ENCODE results near the gene REV1. TPM values are rescaled to one million over a fixed set of nuclear protein-coding genes. Genes with fewer than 3 reads are reported as not detected.
A peak's percentile ranks its signal among the peaks of the same experiment; 100 is the strongest.

Gene REV1
- total and polyA plus RNA-seq, 2 of the 4 experiments (the other 2 are of a cell fraction): 13.4 to 30.1 TPM

- H4K8ac ChIP-seq (ENCODE audit: low read depth in 2 of 2, low read length in 2 of 2): peak overlapping the region in 1 of 2 experiments; percentile 49; a peak in 1 of 4 replicates
- H3K23ac ChIP-seq (ENCODE audit: low read depth, low read length): peak overlapping the region; percentile 96
- no peak overlapping the region for H2BK15ac ChIP-seq (ENCODE audit: low read depth, low read length)
- H3K9ac ChIP-seq (ENCODE audit: low read depth, low read length): peak overlapping the region; percentile 99
- no TSS peak for BruUV-seq (replicated peaks)
- in situ Hi-C loops (cut with MboI; ENCODE audit: low sequenced_read_pairs): no loop called here
- H3K4me3 ChIP-seq (ENCODE audit: insufficient read depth, low read depth, low read length): peak overlapping the region; percentile 99
- H2AFZ ChIP-seq (replicated peaks; ENCODE audit: low read length, poor library complexity): peak overlapping the region; percentile 99
- H3K27ac ChIP-seq (ENCODE audit: insufficient read depth, low read length): peak overlapping the region; percentile 96
- peaks cover 3% of the 10 kb centered on the region for H3K9me1 ChIP-seq (ENCODE audit: insufficient read depth, low read length)
- no peak overlapping the region for H3K18ac ChIP-seq (ENCODE audit: low read depth, low read length)
- no peak overlapping the region; the same call in 1 of the 2 replicates for H4K5ac ChIP-seq (ENCODE audit: low read depth, low read length)
- H3K9me3 ChIP-seq (ENCODE audit: control insufficient read depth, insufficient read depth, low read length): no peaks in the 10 kb centered on the region
- peaks cover 16 to 43% of the 10 kb centered on the region in 2 experiments for H3K79me1 ChIP-seq (ENCODE audit: low read depth in 1 of 2, low read length in 2 of 2)
- H3K4me1 ChIP-seq (ENCODE audit: control insufficient read depth, insufficient read depth, low read length): 0 out of 2 replicates have a peak, but pooled peaks cover 4% of the 10 kb centered on the region
- ChIA-PET CTCF (no interaction called here), POLR2A (ENCODE audit: unreplicated experiment) (no interaction called here)
- peaks cover 36% of the 10 kb centered on the region for H4K20me1 ChIP-seq (ENCODE audit: insufficient read depth, low read length)
- H3K4me2 ChIP-seq (ENCODE audit: low read depth, low read length): peak overlapping the region; percentile 99
- no peak overlapping the region for H2BK20ac ChIP-seq (ENCODE audit: low read depth, low read length)
- H2BK120ac ChIP-seq (ENCODE audit: low read depth, low read length): peak overlapping the region; percentile 39; the same call in 1 of the 2 replicates
- H4K91ac ChIP-seq (ENCODE audit: insufficient read depth, low read depth, low read length): no peak overlapping the region
- peak overlapping the region; percentile 91 for H3K14ac ChIP-seq (replicated peaks; ENCODE audit: low read depth, low read length)
- H2BK5ac ChIP-seq (ENCODE audit: low read depth, low read length, poor library complexity, severe bottlenecking): peak overlapping the region; percentile 65
- peaks cover 6% of the 10 kb centered on the region; the same call in 1 of the 2 replicates for H3K27me3 ChIP-seq (ENCODE audit: control insufficient read depth, insufficient read depth, low read length)
- TF ChIP-seq BHLHE40 (IDR thresholded peaks at IDR 0.05; ENCODE audit: low read depth, low read length): no peak
- TF ChIP-seq RCOR1 (IDR thresholded peaks at IDR 0.05; ENCODE audit: insufficient replicate concordance, low read length): no peak
- TF ChIP-seq MXI1 (IDR thresholded peaks at IDR 0.05; ENCODE audit: borderline replicate concordance, low read depth, low read length): no peak
- TF ChIP-seq RAD21 (IDR thresholded peaks at IDR 0.05; ENCODE audit: low read length): no peak
- TF ChIP-seq FOS (IDR thresholded peaks at IDR 0.05; ENCODE audit: low read depth, low read length): no peak
- no peak for TF ChIP-seq MAZ (IDR thresholded peaks at IDR 0.05; ENCODE audit: borderline replicate concordance, low read depth, low read length)
- no peak for TF ChIP-seq CTCF (conservative IDR thresholded peaks at IDR 0.05; ENCODE audit: low read depth, low read length)
- TF ChIP-seq CHD1 (IDR thresholded peaks at IDR 0.05; ENCODE audit: low read depth, low read length): no peak
- no peak for TF ChIP-seq USF2 (IDR thresholded peaks at IDR 0.05; ENCODE audit: low read depth, low read length)
- TF ChIP-seq MAFK (IDR thresholded peaks at IDR 0.05; ENCODE audit: low read depth, low read length): no peak
- no peak for TF ChIP-seq POLR2A (IDR thresholded peaks at IDR 0.05; ENCODE audit: low read depth, low read length)
- TF ChIP-seq SMC3 (IDR thresholded peaks at IDR 0.05; ENCODE audit: low read depth, low read length): no peak
- TF ChIP-seq NFE2L2 (IDR thresholded peaks at IDR 0.05; ENCODE audit: low read depth, low read length): no peak
- no peak for TF ChIP-seq RFX5 (IDR thresholded peaks at IDR 0.05; ENCODE audit: low read depth, low read length)
- no peak for TF ChIP-seq CEBPB (IDR thresholded peaks at IDR 0.05; ENCODE audit: low read depth, low read length)
- no peak for TF ChIP-seq ELK1 (IDR thresholded peaks at IDR 0.05; ENCODE audit: borderline replicate concordance, low read depth, low read length)
- peak overlapping the region; percentile 85 for H3K4ac ChIP-seq (ENCODE audit: low read depth, low read length)
- H3K36me3 ChIP-seq (ENCODE audit: control insufficient read depth, insufficient read depth, low read length): no peaks in the 10 kb centered on the region
- DNase-seq: peak; percentile 39
- 0% methylated on average over 2 of the region's 8 CpGs; no CpG with 5 or more reads in 1 of the 2 experiments for WGBS, 2 experiments (ENCODE audit: extremely low coverage in 2 of 2, insufficient read length in 1 of 2)
- H3K56ac ChIP-seq (ENCODE audit: extremely low read depth, insufficient read depth, low read length): peak overlapping the region; percentile 22
- dilution Hi-C loops (cut with HindIII; ENCODE audit: low sequenced_read_pairs, unreplicated experiment): no loop called here
- H2AK5ac ChIP-seq (ENCODE audit: low read depth, low read length): peak overlapping the region; percentile 66; the same call in 1 of the 2 replicates
- ATAC-seq (ENCODE audit: low read depth): no peak
- intact Hi-C loops (cut with micrococcal nuclease): loop anchor here (1.0 kb wide), 1 partner anchor 57 kb away; no protein-coding TSS in a partner anchor
- peak overlapping the region; percentile 87 for H2AK9ac ChIP-seq (replicated peaks; ENCODE audit: low read depth, low read length, poor library complexity)
Observed at GRCh38 chr2:99488539-99489062, 1.2 kb downstream of the REV1 start.
